ENCODE data around the gene ARFGEF2. TPM values are rescaled to one million over a fixed set of nuclear protein-coding genes. Genes with fewer than 3 reads are reported as not detected.
A peak's percentile ranks its signal among the peaks of the same experiment; 100 is the strongest.

The ARFGEF2 gene
- total RNA-seq, 1 experiment from 2014 or later, result 22.2 TPM

DNA sequence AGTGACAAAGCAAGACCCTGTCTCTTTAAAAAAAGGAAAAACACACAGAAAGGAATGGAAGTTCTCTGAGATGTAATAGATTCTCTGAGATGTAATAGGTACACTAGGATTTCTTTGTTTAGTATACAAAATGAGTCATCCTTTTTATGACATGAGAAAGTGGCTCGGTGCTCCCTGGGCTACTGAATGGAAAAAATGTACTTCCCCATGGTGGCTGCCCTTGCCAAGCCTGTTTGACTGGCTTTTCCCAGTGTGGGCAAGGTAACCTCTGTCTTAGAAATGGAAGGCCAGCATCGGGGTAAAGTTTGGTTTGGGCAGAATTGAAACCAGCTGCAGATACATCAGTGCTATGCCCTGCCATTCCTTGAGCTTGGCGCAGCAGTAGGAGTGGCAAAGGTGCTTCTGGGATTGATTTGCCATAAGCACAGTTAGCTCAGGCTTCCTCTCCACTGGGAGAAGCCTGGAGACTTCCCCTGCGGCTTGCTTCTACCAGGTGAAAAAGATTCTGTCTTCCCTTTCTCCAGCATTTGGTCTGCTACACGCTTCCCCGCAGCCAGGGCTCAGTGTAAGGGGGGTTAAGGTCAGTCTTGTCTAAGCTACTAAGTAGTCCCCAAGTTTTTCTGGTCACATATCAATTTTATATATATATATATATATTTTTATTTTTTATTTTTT, 24.5 kb downstream of the ARFGEF2 start:
- BruUV-seq (replicated peaks), result no TSS peak
- Histone ChIP-seq H3K4me1 (ENCODE audit: control insufficient read depth in 1 of 2, insufficient read depth in 2 of 2, low read length in 2 of 2) (peaks cover 15 to 23% of the 10 kb centered on the region in 2 experiments), H3K9me2 (ENCODE audit: insufficient read depth) (no peaks in the 10 kb centered on the region), H3K36me3 (ENCODE audit: control insufficient read depth in 1 of 2, insufficient read depth in 2 of 2, low read length in 2 of 2) (peaks cover 6 to 13% of the 10 kb centered on the region in 2 experiments; a peak in 2 of 4 replicates), H3K9me3 (ENCODE audit: control insufficient read depth in 1 of 2, insufficient read depth in 1 of 2, low read depth in 1 of 2, low read length in 2 of 2) (no peaks in the 10 kb centered on the region), H2AFZ (ENCODE audit: low read depth, low read length, poor library complexity, severe bottlenecking) (no peak overlapping the region), H3K79me2 (ENCODE audit: insufficient read depth, low read length) (peaks cover 24% of the 10 kb centered on the region), H3K27me3 (ENCODE audit: insufficient read depth, low read length) (no peaks in the 10 kb centered on the region), H4K20me1 (ENCODE audit: insufficient read depth) (no peaks in the 10 kb centered on the region; the same call in 1 of the 2 replicates), H3K27ac (ENCODE audit: low read depth, low read length) (peak overlapping the region; percentile 48), H3K4me3 (replicated peaks in 1 of 2; ENCODE audit: low read depth in 1 of 2, low read length in 2 of 2) (peak overlapping the region in 1 of 2 experiments; percentile 39; a peak in 2 of 4 replicates), H3K9ac (ENCODE audit: low read length) (peak overlapping the region; percentile 49), H3K4me2 (ENCODE audit: low read length) (peak overlapping the region; percentile 77)
- ATAC-seq (peak; percentile 85), DNase-seq (ENCODE audit: low read depth, low spot score) (peak; percentile 81)
- ChIA-PET CTCF (interaction anchor here (1.4 kb wide), 1 partner anchor 289 kb away, joined by 3 read pairs; no protein-coding TSS in a partner anchor), POLR2A (no interaction called here), RAD21 (ENCODE audit: low non-redundant PET in 1 of 2, low total read pairs in 2 of 2, uncharacterized antibody in 2 of 2, unreplicated experiment in 2 of 2) (no interaction called here)
- intact Hi-C loops (cut with micrococcal nuclease), result no loop called here
- TF ChIP-seq RAD21 (IDR thresholded peaks at IDR 0.05; ENCODE audit: low read depth) (no peak), YY1 (IDR thresholded peaks at IDR 0.05; ENCODE audit: extremely low read depth, insufficient replicate concordance, low read depth, low read length) (peak; percentile 63), ZNF274 (IDR thresholded peaks at IDR 0.05; ENCODE audit: low read depth, low read length) (no peak), EGR1 (IDR thresholded peaks at IDR 0.05; ENCODE audit: low read depth) (no peak), EZH2 (IDR thresholded peaks at IDR 0.05) (no peak), CEBPB (IDR thresholded peaks at IDR 0.05; ENCODE audit: low read depth) (no peak), JUND (IDR thresholded peaks at IDR 0.05) (peak; percentile 88), POLR2AphosphoS5 (IDR thresholded peaks at IDR 0.05; ENCODE audit: low read depth, low read length) (peak; percentile 46; the same call in 1 of the 2 replicates), ELF1 (IDR thresholded peaks at IDR 0.05; ENCODE audit: borderline replicate concordance, low read depth) (no peak), SIN3A (IDR thresholded peaks at IDR 0.05; ENCODE audit: low read depth) (no peak), TCF7L2 (IDR thresholded peaks at IDR 0.05; ENCODE audit: borderline replicate concordance, extremely low read depth, insufficient read depth, insufficient read length) (no peak), POLR2A (IDR thresholded peaks at IDR 0.05; ENCODE audit: borderline replicate concordance, extremely low read depth, insufficient read depth, insufficient read length) (no peak), ZFX (IDR thresholded peaks at IDR 0.05) (no peak), SP1 (IDR thresholded peaks at IDR 0.05; ENCODE audit: low read depth) (peak; percentile 94), SRF (IDR thresholded peaks at IDR 0.05; ENCODE audit: low read depth) (no peak)
- TF ChIP-seq, protein P1, sequence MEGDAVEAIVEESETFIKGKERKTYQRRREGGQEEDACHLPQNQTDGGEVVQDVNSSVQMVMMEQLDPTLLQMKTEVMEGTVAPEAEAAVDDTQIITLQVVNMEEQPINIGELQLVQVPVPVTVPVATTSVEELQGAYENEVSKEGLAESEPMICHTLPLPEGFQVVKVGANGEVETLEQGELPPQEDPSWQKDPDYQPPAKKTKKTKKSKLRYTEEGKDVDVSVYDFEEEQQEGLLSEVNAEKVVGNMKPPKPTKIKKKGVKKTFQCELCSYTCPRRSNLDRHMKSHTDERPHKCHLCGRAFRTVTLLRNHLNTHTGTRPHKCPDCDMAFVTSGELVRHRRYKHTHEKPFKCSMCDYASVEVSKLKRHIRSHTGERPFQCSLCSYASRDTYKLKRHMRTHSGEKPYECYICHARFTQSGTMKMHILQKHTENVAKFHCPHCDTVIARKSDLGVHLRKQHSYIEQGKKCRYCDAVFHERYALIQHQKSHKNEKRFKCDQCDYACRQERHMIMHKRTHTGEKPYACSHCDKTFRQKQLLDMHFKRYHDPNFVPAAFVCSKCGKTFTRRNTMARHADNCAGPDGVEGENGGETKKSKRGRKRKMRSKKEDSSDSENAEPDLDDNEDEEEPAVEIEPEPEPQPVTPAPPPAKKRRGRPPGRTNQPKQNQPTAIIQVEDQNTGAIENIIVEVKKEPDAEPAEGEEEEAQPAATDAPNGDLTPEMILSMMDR (IDR thresholded peaks at IDR 0.05 in 2 of 3, conservative IDR thresholded peaks at IDR 0.05 in 1 of 3; ENCODE audit: borderline replicate concordance in 1 of 3, insufficient read depth in 1 of 3, low read depth in 2 of 3, low read length in 2 of 3), result no peak
- TF ChIP-seq, protein P2, sequence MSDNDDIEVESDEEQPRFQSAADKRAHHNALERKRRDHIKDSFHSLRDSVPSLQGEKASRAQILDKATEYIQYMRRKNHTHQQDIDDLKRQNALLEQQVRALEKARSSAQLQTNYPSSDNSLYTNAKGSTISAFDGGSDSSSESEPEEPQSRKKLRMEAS (IDR thresholded peaks at IDR 0.05), result 0 out of 2 replicates have a peak, but pooled peaks have one; percentile 44
- TF ChIP-seq, protein P3, sequence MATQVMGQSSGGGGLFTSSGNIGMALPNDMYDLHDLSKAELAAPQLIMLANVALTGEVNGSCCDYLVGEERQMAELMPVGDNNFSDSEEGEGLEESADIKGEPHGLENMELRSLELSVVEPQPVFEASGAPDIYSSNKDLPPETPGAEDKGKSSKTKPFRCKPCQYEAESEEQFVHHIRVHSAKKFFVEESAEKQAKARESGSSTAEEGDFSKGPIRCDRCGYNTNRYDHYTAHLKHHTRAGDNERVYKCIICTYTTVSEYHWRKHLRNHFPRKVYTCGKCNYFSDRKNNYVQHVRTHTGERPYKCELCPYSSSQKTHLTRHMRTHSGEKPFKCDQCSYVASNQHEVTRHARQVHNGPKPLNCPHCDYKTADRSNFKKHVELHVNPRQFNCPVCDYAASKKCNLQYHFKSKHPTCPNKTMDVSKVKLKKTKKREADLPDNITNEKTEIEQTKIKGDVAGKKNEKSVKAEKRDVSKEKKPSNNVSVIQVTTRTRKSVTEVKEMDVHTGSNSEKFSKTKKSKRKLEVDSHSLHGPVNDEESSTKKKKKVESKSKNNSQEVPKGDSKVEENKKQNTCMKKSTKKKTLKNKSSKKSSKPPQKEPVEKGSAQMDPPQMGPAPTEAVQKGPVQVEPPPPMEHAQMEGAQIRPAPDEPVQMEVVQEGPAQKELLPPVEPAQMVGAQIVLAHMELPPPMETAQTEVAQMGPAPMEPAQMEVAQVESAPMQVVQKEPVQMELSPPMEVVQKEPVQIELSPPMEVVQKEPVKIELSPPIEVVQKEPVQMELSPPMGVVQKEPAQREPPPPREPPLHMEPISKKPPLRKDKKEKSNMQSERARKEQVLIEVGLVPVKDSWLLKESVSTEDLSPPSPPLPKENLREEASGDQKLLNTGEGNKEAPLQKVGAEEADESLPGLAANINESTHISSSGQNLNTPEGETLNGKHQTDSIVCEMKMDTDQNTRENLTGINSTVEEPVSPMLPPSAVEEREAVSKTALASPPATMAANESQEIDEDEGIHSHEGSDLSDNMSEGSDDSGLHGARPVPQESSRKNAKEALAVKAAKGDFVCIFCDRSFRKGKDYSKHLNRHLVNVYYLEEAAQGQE (IDR thresholded peaks at IDR 0.05; ENCODE audit: low read depth), result no peak
- TF ChIP-seq, protein P4, sequence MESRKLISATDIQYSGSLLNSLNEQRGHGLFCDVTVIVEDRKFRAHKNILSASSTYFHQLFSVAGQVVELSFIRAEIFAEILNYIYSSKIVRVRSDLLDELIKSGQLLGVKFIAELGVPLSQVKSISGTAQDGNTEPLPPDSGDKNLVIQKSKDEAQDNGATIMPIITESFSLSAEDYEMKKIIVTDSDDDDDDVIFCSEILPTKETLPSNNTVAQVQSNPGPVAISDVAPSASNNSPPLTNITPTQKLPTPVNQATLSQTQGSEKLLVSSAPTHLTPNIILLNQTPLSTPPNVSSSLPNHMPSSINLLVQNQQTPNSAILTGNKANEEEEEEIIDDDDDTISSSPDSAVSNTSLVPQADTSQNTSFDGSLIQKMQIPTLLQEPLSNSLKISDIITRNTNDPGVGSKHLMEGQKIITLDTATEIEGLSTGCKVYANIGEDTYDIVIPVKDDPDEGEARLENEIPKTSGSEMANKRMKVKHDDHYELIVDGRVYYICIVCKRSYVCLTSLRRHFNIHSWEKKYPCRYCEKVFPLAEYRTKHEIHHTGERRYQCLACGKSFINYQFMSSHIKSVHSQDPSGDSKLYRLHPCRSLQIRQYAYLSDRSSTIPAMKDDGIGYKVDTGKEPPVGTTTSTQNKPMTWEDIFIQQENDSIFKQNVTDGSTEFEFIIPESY (IDR thresholded peaks at IDR 0.05; ENCODE audit: extremely low read depth, insufficient replicate concordance, low read length), result no peak
- TF ChIP-seq, protein P5, sequence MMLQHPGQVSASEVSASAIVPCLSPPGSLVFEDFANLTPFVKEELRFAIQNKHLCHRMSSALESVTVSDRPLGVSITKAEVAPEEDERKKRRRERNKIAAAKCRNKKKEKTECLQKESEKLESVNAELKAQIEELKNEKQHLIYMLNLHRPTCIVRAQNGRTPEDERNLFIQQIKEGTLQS (IDR thresholded peaks at IDR 0.05), result no peak
